GM20000 (cell line): ENCODE results near the gene ESYT1.
A peak's percentile ranks its signal among the peaks of the same experiment; 100 is the strongest.

Experiments
- DNase-seq: peaks from one replicate; pipeline ENCODE4 v3.0.0; 2012; ENCODE audit warnings: low spot score
- TF ChIP-seq, protein P1 (sequence below): IDR thresholded peaks from 2 replicates; pipeline ENCODE4 v1.5.1; 2012; ENCODE audit warnings: mild to moderate bottlenecking, control low read depth; ENCODE audit errors: extremely low read depth, missing control alignments

ESYT1 gene, protein sequence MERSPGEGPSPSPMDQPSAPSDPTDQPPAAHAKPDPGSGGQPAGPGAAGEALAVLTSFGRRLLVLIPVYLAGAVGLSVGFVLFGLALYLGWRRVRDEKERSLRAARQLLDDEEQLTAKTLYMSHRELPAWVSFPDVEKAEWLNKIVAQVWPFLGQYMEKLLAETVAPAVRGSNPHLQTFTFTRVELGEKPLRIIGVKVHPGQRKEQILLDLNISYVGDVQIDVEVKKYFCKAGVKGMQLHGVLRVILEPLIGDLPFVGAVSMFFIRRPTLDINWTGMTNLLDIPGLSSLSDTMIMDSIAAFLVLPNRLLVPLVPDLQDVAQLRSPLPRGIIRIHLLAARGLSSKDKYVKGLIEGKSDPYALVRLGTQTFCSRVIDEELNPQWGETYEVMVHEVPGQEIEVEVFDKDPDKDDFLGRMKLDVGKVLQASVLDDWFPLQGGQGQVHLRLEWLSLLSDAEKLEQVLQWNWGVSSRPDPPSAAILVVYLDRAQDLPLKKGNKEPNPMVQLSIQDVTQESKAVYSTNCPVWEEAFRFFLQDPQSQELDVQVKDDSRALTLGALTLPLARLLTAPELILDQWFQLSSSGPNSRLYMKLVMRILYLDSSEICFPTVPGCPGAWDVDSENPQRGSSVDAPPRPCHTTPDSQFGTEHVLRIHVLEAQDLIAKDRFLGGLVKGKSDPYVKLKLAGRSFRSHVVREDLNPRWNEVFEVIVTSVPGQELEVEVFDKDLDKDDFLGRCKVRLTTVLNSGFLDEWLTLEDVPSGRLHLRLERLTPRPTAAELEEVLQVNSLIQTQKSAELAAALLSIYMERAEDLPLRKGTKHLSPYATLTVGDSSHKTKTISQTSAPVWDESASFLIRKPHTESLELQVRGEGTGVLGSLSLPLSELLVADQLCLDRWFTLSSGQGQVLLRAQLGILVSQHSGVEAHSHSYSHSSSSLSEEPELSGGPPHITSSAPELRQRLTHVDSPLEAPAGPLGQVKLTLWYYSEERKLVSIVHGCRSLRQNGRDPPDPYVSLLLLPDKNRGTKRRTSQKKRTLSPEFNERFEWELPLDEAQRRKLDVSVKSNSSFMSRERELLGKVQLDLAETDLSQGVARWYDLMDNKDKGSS

DNA sequence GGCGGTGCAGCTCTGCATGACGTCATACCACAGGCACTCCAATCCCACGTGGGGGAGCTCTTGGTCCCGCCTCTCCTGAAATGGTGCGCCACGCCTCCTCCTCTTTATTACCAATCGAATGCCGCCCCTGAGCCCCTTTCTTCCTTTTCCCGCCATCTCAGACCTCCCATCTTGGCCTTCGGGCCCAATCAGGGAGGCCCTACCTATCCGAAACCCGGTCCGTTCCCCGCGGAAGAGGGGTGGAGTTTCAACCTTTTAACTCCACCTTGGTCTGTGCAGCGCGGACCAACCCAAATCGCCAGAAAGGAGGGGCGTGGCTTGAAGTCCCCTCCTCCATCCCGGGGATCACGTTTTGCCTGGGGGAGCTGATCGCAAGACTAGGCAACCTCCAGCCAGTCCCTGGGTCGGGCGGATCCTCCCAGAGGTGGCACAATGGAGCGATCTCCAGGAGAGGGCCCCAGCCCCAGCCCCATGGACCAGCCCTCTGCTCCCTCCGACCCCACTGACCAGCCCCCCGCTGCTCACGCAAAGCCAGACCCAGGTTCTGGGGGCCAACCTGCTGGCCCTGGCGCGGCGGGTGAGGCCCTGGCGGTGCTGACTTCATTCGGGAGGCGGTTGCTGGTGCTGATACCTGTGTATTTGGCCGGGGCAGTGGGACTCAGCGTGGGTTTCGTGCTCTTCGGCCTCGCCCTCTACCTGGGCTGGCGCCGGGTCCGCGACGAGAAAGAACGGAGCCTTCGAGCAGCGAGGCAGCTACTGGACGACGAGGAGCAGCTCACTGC lies at the start of gene ESYT1:
TSS of gene ESYT1 (plus strand) at position 380 of the 782 bp plus-strand sequence. CDS start at position 433, 53 bp downstream.
- TF ChIP-seq, protein P1, sequence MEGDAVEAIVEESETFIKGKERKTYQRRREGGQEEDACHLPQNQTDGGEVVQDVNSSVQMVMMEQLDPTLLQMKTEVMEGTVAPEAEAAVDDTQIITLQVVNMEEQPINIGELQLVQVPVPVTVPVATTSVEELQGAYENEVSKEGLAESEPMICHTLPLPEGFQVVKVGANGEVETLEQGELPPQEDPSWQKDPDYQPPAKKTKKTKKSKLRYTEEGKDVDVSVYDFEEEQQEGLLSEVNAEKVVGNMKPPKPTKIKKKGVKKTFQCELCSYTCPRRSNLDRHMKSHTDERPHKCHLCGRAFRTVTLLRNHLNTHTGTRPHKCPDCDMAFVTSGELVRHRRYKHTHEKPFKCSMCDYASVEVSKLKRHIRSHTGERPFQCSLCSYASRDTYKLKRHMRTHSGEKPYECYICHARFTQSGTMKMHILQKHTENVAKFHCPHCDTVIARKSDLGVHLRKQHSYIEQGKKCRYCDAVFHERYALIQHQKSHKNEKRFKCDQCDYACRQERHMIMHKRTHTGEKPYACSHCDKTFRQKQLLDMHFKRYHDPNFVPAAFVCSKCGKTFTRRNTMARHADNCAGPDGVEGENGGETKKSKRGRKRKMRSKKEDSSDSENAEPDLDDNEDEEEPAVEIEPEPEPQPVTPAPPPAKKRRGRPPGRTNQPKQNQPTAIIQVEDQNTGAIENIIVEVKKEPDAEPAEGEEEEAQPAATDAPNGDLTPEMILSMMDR: no peak
- DNase-seq: peak; percentile 96

DNA sequence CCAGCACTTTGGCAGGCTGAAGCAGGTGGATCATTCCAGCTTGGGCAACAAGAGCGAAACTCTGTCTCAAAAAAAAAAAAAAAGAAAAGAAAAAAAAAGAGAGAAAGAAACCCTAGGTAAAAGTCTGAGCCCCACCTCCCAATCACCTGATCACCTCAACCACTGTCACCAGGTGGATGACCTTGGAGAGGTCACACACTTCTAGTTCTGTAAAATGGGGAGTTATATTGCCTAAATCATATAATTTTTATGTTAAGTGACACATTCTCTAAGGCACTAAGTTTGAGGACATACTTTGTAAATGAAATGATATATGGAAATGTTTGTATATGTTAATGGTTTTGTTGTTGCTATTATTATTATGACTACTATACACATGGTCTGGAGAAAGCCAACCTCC lies 49.6 kb upstream of the ESYT1 start:
- no peak for DNase-seq
- TF ChIP-seq, protein P1: no peak

DNA sequence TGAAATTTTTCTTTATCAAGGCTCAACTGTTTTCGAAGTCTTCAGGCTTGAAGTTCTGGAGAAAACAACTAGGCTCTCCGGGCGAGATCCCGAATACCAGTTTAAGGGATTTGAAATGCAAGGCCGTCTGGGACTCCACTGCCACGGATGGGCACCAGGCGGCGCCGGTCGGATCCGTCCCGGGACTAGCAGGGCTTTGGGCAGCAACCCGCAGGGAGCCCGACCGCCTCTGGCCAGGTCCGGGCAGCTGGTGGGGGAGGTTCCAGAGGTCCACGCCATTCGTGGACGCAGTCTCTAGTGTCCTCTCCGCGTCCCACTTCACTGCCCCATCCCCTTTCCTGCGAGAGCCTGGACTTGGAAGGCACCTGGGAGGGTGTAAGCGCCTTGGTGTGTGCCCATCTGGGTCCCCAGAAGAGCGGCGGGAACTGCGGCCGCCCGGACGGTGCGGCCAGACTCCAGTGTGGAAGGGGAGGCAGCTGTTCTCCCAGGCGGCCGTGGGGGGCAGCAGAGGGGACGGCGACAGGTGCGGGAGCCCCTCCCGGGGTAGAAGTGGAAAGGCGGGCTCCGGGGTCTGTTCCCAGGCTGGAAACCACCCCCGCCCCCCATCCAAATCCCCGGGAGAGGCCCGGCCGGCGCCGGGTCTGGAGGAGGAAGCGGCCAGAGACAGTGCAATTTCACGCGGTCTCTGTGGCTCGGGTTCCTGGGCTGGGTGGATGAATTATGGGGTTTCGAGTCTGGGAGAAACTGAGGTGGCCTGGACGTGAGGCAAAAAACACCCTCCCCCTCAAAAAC lies 48.9 kb upstream of the ESYT1 start:
- peak; percentile 87 for DNase-seq

DNA sequence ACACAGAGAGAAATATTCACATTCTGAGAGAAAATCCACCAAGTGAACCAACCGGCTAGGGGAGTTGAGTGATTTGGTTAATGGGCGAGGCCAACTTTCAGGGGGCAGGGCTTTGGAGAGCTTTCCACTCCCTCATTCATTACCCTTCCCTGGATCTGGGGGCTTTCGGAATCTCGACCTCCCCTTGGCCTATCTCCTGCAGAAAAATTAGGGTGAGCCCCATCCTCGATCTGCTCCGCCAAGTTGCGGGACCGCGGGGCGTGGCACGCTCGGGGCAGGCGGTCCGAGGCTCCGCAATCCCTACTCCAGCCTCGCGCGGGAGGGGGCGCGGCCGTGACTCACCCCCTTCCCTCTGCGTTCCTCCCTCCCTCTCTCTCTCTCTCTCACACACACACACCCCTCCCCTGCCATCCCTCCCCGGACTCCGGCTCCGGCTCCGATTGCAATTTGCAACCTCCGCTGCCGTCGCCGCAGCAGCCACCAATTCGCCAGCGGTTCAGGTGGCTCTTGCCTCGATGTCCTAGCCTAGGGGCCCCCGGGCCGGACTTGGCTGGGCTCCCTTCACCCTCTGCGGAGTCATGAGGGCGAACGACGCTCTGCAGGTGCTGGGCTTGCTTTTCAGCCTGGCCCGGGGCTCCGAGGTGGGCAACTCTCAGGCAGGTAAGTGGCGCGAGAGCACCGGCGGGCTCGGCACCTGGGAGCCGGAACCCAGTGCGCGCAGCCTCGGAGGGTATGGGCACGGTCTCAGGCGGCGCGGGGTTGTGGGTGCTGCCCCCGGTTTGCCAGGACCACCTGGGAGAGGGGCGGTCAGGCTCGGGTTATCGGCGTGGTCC lies 48.1 kb upstream of the ESYT1 start, which contains the start of gene ERBB3:
TSS of gene ERBB3 (plus strand) at position 443 of the 833 bp plus-strand sequence. CDS start at position 579, 136 bp downstream.
- TF ChIP-seq, protein P1: no peak
- DNase-seq: peak; percentile 74

More for the DNA sequence above, 48.9 kb upstream of the ESYT1 start:
- TF ChIP-seq, protein P1: peak; percentile 45

DNA sequence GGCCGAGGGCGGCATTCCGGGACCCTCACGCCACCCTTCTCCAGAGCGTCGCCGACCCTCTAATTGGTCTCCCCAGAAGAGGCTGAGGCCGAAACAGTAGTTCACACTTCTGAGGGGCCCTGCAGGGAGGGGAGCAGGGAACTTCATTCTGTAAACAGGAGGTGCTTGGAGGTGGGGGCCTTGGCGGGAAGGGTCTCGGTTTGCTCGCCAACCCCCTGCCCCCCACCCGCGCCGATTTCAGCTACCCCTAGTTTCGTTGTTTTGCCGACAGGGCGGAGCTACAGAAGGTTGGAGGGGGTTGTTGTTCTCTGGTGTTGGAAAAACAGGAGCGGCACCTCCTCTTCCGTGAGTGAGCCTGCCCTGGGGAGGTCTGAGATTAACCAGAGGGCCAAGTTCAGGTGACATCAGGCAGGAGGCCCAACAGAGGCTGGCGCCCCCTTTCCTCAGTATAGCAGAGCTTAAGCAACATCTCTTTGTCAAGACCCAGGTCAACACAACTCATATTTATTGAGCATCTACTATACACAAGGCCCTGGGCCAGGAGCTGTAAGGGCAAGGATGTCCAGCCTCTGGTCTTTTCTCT lies 47.4 kb upstream of the ESYT1 start:
- no peak for DNase-seq
- TF ChIP-seq, protein P1: no peak
